HepG2 (cell line): Measurements from ENCODE around the gene KIRREL3. TPM values are rescaled to one million over a fixed set of nuclear protein-coding genes. Genes with fewer than 3 reads are reported as not detected.
A peak's percentile ranks its signal among the peaks of the same experiment; 100 is the strongest.

Source experiments
- ATAC-seq: fragments of 200-7000 bp; cut with Tn5 transposase; 3 replicates; pipeline ENCODE4 v1.9.1; 2020; ENCODE audit warnings: mild to moderate bottlenecking, moderate library complexity
- BruUV-seq: library from RNA; stranded (reverse); fragments of 400-500 nt; replicated peaks from 2 replicates; lab custom pipeline; 2021; lab: Mats Ljungman, UMichigan
- CTCF ChIA-PET: fragments of 300-600 bp; formaldehyde crosslinking; extraction: SDS; loops from one replicate; lab custom pipeline; 2021; ENCODE audit warnings: low total read pairs, inconsistent platforms, low intra/inter-chr PET ratio; lab: Yijun Ruan, JAX
- POLR2A ChIA-PET: fragments of 350-600 bp; sonication (Branson Sonifier 250); formaldehyde crosslinking; loops from one replicate; lab custom pipeline; 2020; ENCODE audit warnings: antibody characterized with exemption, inconsistent platforms; lab: Yijun Ruan, JAX
- DNase-seq: peaks from one replicate; pipeline ENCODE4 v3.0.0-alpha.2; 2015; ENCODE audit warnings: low spot score
- FAIRE-seq: peaks from 3 replicates; lab custom pipeline; 2011; peaks lifted over from hg19 to GRCh38; lab: Jason Lieb, UNC
- H2AFZ ChIP-seq: one replicate; pipeline ENCODE4 v1.6.1; 2011; ENCODE audit warnings: low read length, inconsistent platforms
- H3K27ac ChIP-seq: fragments of 300-600 bp; 3 replicates; pipeline ENCODE4 v1.8.0; 2011; ENCODE audit warnings: mixed run types, mild to moderate bottlenecking, mixed read lengths, low read length, inconsistent platforms; ENCODE audit not compliant: insufficient read depth; ENCODE audit errors: extremely low read length
- H3K27me3 ChIP-seq, 2 experiments: fragments of 200-600 bp in 1 of 2; 2 replicates in 1 of 2; 3 replicates in 1 of 2; pipeline versions ENCODE4 v1.6.0 to v1.8.0; 2011; ENCODE audit warnings: low read length in 2 of 2, mild to moderate bottlenecking in 2 of 2, moderate library complexity in 2 of 2, inconsistent platforms in 1 of 2; ENCODE audit not compliant: insufficient read depth in 2 of 2, control insufficient read depth in 1 of 2
- H3K36me3 ChIP-seq, 2 experiments: fragments of 200-600 bp in 1 of 2; replicated peaks in 1 of 2; 2 replicates in 1 of 2; 3 replicates in 1 of 2; pipeline versions ENCODE4 v1.5.1 to v1.8.0; 2011; ENCODE audit warnings: low read length in 2 of 2, inconsistent platforms in 1 of 2; ENCODE audit not compliant: insufficient read depth in 2 of 2, control insufficient read depth in 1 of 2
- H3K4me1 ChIP-seq: 2 replicates; pipeline ENCODE4 v1.5.1; 2012; ENCODE audit warnings: low read length, inconsistent platforms; ENCODE audit not compliant: insufficient read depth
- H3K4me2 ChIP-seq: 2 replicates; pipeline ENCODE4 v1.6.0; 2011; ENCODE audit warnings: low read depth, low read length, inconsistent platforms
- H3K4me3 ChIP-seq, 3 experiments: fragments of 200-600 bp in 1 of 3; sonication (generic), shearing (Covaris generic) in 1 of 3; replicated peaks in 1 of 3; 2 replicates each; pipeline ENCODE4 v1.5.1; 2011 to 2016; ENCODE audit warnings: low read length in 3 of 3, inconsistent platforms in 2 of 3, low read depth in 2 of 3, mild to moderate bottlenecking in 2 of 3, control low read depth in 1 of 3, mixed read lengths in 1 of 3; ENCODE audit not compliant: insufficient read depth in 1 of 3
- H3K79me2 ChIP-seq: one replicate; pipeline ENCODE4 v1.6.1; 2011; ENCODE audit warnings: low read length, inconsistent platforms; ENCODE audit not compliant: insufficient read depth
- H3K9ac ChIP-seq: 2 replicates; pipeline ENCODE4 v1.6.0; 2011; ENCODE audit warnings: mild to moderate bottlenecking, low read depth, low read length, inconsistent platforms; ENCODE audit not compliant: insufficient read depth
- H3K9me3 ChIP-seq: 2 replicates; pipeline ENCODE4 v1.5.1; 2012; ENCODE audit warnings: mild to moderate bottlenecking, low read length
- H4K20me1 ChIP-seq: 2 replicates; pipeline ENCODE4 v1.6.0; 2011; ENCODE audit warnings: inconsistent platforms, mild to moderate bottlenecking, low read length, moderate library complexity; ENCODE audit not compliant: insufficient read depth
- CREM ChIP-seq, 2 experiments: sonication (generic) in 1 of 2; formaldehyde crosslinking in 1 of 2; IDR thresholded peaks; 2 replicates each; pipeline versions ENCODE4 v1.4.0 to v1.6.1; 2016 to 2020; ENCODE audit warnings: antibody characterized with exemption in 1 of 2, mild to moderate bottlenecking in 1 of 2, missing genetic modification reagents in 1 of 2
- HINFP ChIP-seq: sonication (generic); formaldehyde crosslinking; IDR thresholded peaks from 2 replicates; pipeline ENCODE4 v1.4.0; 2020; ENCODE audit warnings: low read depth, mild to moderate bottlenecking, missing genetic modification reagents
- TERF1 ChIP-seq: sonication (generic); formaldehyde crosslinking; IDR thresholded peaks from 2 replicates; pipeline ENCODE4 v1.8.0; 2022; ENCODE audit warnings: mild to moderate bottlenecking, missing genetic modification reagents, moderate library complexity
- ZBTB7A ChIP-seq: sonication (generic); formaldehyde crosslinking; IDR thresholded peaks from 2 replicates; pipeline ENCODE4 v1.8.0; 2022; ENCODE audit warnings: mild to moderate bottlenecking, missing genetic modification reagents
- ZNF317 ChIP-seq: sonication (generic); formaldehyde crosslinking; IDR thresholded peaks from 2 replicates; pipeline ENCODE4 v1.5.0; 2020; ENCODE audit warnings: mild to moderate bottlenecking, missing genetic modification reagents
- ZNF678 ChIP-seq: sonication (generic); formaldehyde crosslinking; IDR thresholded peaks from 2 replicates; pipeline ENCODE4 v1.4.0; 2020; ENCODE audit warnings: mild to moderate bottlenecking, missing genetic modification reagents
- ZSCAN30 ChIP-seq: sonication (generic); formaldehyde crosslinking; IDR thresholded peaks from 2 replicates; pipeline ENCODE4 v1.5.0; 2020; ENCODE audit warnings: mild to moderate bottlenecking, missing genetic modification reagents
- WGBS: methylation state at CpG from one replicate; pipeline ENCODE4 v1.1.6; 2017; ENCODE audit warnings: low lambda C conversion rate; 5-methylcytosine and 5-hydroxymethylcytosine counted together
- in situ Hi-C: cut with HindIII; loops from 2 replicates; pipeline ENCODE4 v1.10.0; 2017; ENCODE audit warnings: low pct_unique_long_range_greater_than_20kb; ENCODE audit not compliant: extremely low pct_ligation_motif_present
- intact Hi-C: fragments of 100-400 bp; cut with micrococcal nuclease; formaldehyde crosslinking; loops from one replicate; pipeline ENCODE4 v1.10.0; 2022; ENCODE audit not compliant: unreplicated experiment
- polyA plus RNA-seq, 8 experiments: library from polyadenylated mRNA; depleted of rRNA in 3 of 8; stranded (reverse) in 7 of 8; unstranded in 1 of 8; fragments of >200 nt; fragmentation: Illumina TruSeq in 4 of 8; extraction: Trizol in 4 of 8; gene quantifications; 2 replicates each; pipeline versions ENCODE4 v1.2.1 to v1.2.3, GENCODE V29; 2011 to 2016; ENCODE audit warnings: low read depth in 4 of 8, missing spikeins in 1 of 8, mixed read lengths in 1 of 8; ENCODE audit not compliant: insufficient read depth in 1 of 8
- total RNA-seq, 5 experiments: library from RNA; depleted of rRNA; stranded (reverse); fragments of >200 nt; fragmentation: Illumina TruSeq; extraction: Trizol; gene quantifications; 2 replicates each; pipeline ENCODE4 v1.2.3, GENCODE V29; 2016; ENCODE audit warnings: low read depth in 1 of 5

KIRREL3 gene
- total and polyA plus RNA-seq, 2 of the 13 experiments (the other 11 are each of a cell fraction or from before 2014, with no cell fraction given): not detected

- TF ChIP-seq TERF1 (CRISPR knock-in tag): no peak
- no peak for TF ChIP-seq ZSCAN30 (CRISPR knock-in tag)
- no peak for TF ChIP-seq HINFP
- no peak for TF ChIP-seq ZBTB7A
- TF ChIP-seq ZNF678 (CRISPR knock-in tag): no peak
Observed at GRCh38 chr11:126630488-126630887, 370.1 kb downstream of the KIRREL3 start (continued).

GRCh38 chr11:126628790-126629621, 371.6 kb downstream of the KIRREL3 start:
- 32% methylated on average over 12 of the region's 13 CpGs for WGBS
- Histone ChIP-seq H3K4me2 (no peak overlapping the region), H3K27ac (no peak overlapping the region), H4K20me1 (no peaks in the 10 kb centered on the region), H3K36me3 (no peaks in the 10 kb centered on the region), H2AFZ (no peak overlapping the region), H3K27me3 (peaks cover 0 to 6% of the 10 kb centered on the region in 2 experiments; a peak in 1 of 5 replicates), H3K79me2 (no peaks in the 10 kb centered on the region), H3K4me3 (no peak overlapping the region), H3K9me3 (no peaks in the 10 kb centered on the region), H3K9ac (no peak overlapping the region), H3K4me1 (no peaks in the 10 kb centered on the region)
- FAIRE-seq: no peak
- TF ChIP-seq CREM (IDR thresholded peaks at IDR 0.05) (no peak), CREM (CRISPR knock-in tag; IDR thresholded peaks at IDR 0.05) (no peak), ZNF317 (CRISPR knock-in tag) (peak; percentile 66; the same call in 1 of the 2 replicates)
- ATAC-seq: peak; percentile 57
- ChIA-PET POLR2A (no interaction called here), CTCF (no interaction called here)
- no TSS peak for BruUV-seq
- DNase-seq: no peak
- in situ Hi-C loops: no loop called here
- intact Hi-C loops: no loop called here
